Immature natural killer cell (primary cell): ENCODE measurements around the gene NLRP3. TPM values are rescaled to one million over a fixed set of nuclear protein-coding genes. Genes with fewer than 3 reads are reported as not detected.
"Not testable (repeated sequence)": the region's sequence is repeated elsewhere in the genome, so short reads cannot be mapped to it uniquely, and the experiment has no call there.

ENCODE experiments used
- DNase-seq, 3 donors: peaks; one replicate each; pipeline ENCODE4 v3.0.0; 2022; ENCODE audit warnings: mixed read lengths in 1 of 3
- H3K27ac Mint-ChIP-seq, 6 donors: one replicate each; pipeline ENCODE4 v1.8.0; 2020; ENCODE audit warnings: mixed read lengths in 6 of 6, mild to moderate bottlenecking in 5 of 6, inconsistent platforms in 4 of 6, moderate library complexity in 3 of 6
- H3K27me3 Mint-ChIP-seq, 3 donors: one replicate each; pipeline ENCODE4 v1.8.0; 2020 to 2021; ENCODE audit warnings: low read depth in 3 of 3, mild to moderate bottlenecking in 3 of 3, mixed read lengths in 3 of 3, moderate library complexity in 3 of 3, inconsistent platforms in 1 of 3
- H3K36me3 Mint-ChIP-seq, 3 donors: one replicate each; pipeline ENCODE4 v1.8.0; 2020; ENCODE audit warnings: mixed read lengths in 3 of 3, inconsistent platforms in 2 of 3, mild to moderate bottlenecking in 2 of 3
- H3K4me1 Mint-ChIP-seq, 2 donors: one replicate each; pipeline ENCODE4 v1.8.0; 2020; ENCODE audit warnings: inconsistent platforms in 2 of 2, mild to moderate bottlenecking in 2 of 2, mixed read lengths in 2 of 2, moderate library complexity in 1 of 2
- H3K4me3 Mint-ChIP-seq, 5 donors: one replicate each; pipeline ENCODE4 v1.8.0; 2020; ENCODE audit warnings: mild to moderate bottlenecking in 5 of 5, mixed read lengths in 5 of 5, inconsistent platforms in 3 of 5, moderate library complexity in 3 of 5
- H3K9me3 Mint-ChIP-seq, 6 donors: one replicate each; pipeline ENCODE4 v1.8.0; 2020; ENCODE audit warnings: mild to moderate bottlenecking in 6 of 6, mixed read lengths in 6 of 6, inconsistent platforms in 4 of 6, moderate library complexity in 3 of 6
- polyA plus RNA-seq, 3 donors: library from polyadenylated mRNA; unstranded; fragments of 300-500 nt; fragmentation: Illumina TruSeq; gene quantifications; one replicate each; pipeline ENCODE4 v1.2.3, GENCODE V29; 2021

Gene NLRP3
- polyA plus RNA-seq, 3 donors from 2014 or later, result 1.0 to 1.5 TPM; not detected in 1

DNA sequence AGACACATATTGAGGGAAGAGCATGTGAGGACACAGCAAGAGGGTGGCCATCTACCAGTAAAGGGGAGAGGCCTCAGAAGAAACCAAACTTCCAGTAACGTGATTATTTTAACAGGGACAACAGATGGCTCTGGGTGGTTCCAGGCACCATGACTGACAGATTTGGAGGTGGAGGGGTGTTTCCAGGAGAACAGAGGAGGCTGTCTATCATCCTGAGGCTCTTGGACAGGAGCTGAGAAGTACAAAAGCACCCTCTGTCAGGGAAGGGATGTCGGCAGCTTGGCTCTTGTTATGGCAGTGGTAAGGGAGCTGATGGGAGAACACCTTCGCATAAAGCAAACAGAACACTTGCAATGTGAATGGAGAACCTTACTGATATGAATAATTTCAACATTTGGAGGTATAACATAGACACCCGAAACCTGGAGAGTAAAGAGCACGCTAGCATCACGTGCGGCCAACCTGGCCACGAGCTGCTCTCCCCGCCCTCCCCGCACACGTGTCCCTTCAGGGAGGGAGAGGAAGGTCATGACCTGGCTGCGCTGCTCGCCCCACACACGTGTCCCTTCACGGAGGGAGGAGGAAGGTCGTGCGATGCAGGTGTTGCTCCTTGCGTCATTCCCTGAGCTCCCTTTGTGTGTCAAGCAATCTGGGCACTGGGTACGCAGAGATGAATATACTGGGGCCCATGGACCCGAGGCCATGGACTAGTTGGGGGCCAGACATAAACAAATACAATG lies 37.5 kb upstream of the NLRP3 start:
- peaks cover 0 to 12% (median 3%) of the 10 kb centered on the region in 3 donors for H3K27me3 Mint-ChIP-seq
- H3K36me3 Mint-ChIP-seq, result no peaks in the 10 kb centered on the region
- no peak overlapping the region for H3K27ac Mint-ChIP-seq
- H3K9me3 Mint-ChIP-seq, result no peaks in the 10 kb centered on the region
- DNase-seq, result no peak
- H3K4me3 Mint-ChIP-seq, result no peak overlapping the region
- peaks cover 2 to 5% of the 10 kb centered on the region in 2 donors for H3K4me1 Mint-ChIP-seq

DNA sequence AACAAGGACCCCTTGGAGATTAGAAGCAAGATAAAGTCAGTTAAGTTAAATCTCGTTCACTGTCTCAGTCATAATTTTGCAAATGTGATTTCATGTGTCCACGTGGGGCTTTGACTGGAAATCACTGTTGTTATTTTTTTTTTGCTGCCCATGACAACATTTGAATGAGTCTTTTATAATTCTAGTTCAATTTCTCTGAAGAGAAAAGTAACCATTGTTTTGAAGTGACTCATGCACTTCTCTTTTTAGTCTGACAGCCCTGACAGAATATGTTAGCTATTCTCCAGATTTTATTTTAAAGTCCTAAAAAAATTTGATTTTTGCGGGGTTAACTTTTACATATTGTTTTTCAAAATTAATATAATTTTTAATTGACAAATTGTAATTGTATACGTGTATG lies 30.7 kb upstream of the NLRP3 start:
- no peak overlapping the region for H3K4me3 Mint-ChIP-seq
- H3K36me3 Mint-ChIP-seq, result no peaks in the 10 kb centered on the region

DNA sequence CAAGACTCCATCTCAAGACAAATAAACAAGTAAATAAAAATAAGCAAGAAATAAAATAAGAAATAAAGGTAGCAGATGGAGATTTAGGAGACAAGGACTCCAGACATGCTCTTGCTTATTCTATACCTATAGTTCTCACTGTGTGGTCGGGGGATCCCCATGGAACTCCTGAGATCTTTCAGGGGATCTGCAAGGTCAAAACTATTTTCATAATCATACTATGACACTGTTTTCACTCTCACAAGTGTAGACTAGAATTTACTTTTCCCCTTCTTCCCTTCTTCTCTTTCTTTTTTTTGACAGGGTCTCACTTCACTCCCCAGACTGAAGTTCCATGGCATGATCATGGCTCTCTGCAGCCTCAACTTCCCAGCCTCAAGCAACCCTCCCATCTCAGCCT lies 29.8 kb upstream of the NLRP3 start:
- no peaks in the 10 kb centered on the region for H3K36me3 Mint-ChIP-seq
- H3K4me3 Mint-ChIP-seq, result no peak overlapping the region
- H3K27ac Mint-ChIP-seq, result no peak overlapping the region
- H3K9me3 Mint-ChIP-seq, result no peaks in the 10 kb centered on the region
- peaks cover 5 to 10% of the 10 kb centered on the region in 2 donors for H3K4me1 Mint-ChIP-seq
- peaks cover 1 to 8% (median 4%) of the 10 kb centered on the region in 3 donors for H3K27me3 Mint-ChIP-seq
- DNase-seq, result no peak

More for the DNA sequence above, 30.7 kb upstream of the NLRP3 start:
- H3K9me3 Mint-ChIP-seq, result no peaks in the 10 kb centered on the region
- H3K27me3 Mint-ChIP-seq, result peaks cover 1 to 6% (median 5%) of the 10 kb centered on the region in 3 donors
- DNase-seq, result no peak
- H3K4me1 Mint-ChIP-seq, result peaks cover 5 to 6% of the 10 kb centered on the region in 2 donors
- H3K27ac Mint-ChIP-seq, result no peak overlapping the region

DNA sequence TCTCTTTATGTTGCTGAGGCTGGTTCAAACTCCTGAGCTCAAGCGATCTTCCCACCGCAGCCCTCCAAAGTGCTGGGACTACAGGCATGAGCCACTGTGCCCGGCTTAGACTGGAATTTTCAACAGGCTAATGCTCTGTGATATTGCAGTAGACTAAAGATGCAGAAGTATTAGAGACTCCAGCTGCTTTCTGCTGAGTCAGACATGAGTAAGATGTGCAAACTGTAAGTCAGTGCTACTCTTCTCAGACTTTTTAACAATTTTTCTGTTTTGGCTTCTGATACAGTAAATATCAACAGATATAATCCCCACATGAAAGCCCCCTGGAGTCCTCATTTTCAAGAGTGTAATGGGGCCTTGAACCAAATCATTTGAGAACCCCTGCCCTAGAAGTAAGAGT lies 29.3 kb upstream of the NLRP3 start:
- H3K36me3 Mint-ChIP-seq, result no peaks in the 10 kb centered on the region
- no peaks in the 10 kb centered on the region for H3K9me3 Mint-ChIP-seq
- peaks cover 1 to 8% (median 4%) of the 10 kb centered on the region in 3 donors for H3K27me3 Mint-ChIP-seq
- no peak overlapping the region for H3K4me3 Mint-ChIP-seq
- H3K27ac Mint-ChIP-seq, result no peak overlapping the region
- DNase-seq, result no peak
- H3K4me1 Mint-ChIP-seq, result peaks cover 5 to 10% of the 10 kb centered on the region in 2 donors

GRCh38 chr1:247387096-247387495 lies 28.9 kb upstream of the NLRP3 start:
- peaks cover 5 to 10% of the 10 kb centered on the region in 2 donors for H3K4me1 Mint-ChIP-seq
- no peak for DNase-seq
- H3K27ac Mint-ChIP-seq, result no peak overlapping the region
- H3K36me3 Mint-ChIP-seq, result no peaks in the 10 kb centered on the region
- H3K4me3 Mint-ChIP-seq, result no peak overlapping the region
- H3K9me3 Mint-ChIP-seq, result no peaks in the 10 kb centered on the region
- peaks cover 1 to 8% (median 4%) of the 10 kb centered on the region in 3 donors for H3K27me3 Mint-ChIP-seq

GRCh38 chr1:247387565-247387964 lies 28.4 kb upstream of the NLRP3 start:
- DNase-seq, result no peak
- Mint-ChIP-seq H3K9me3 (no peaks in the 10 kb centered on the region), H3K4me1 (peaks cover 5 to 10% of the 10 kb centered on the region in 2 donors), H3K36me3 (no peaks in the 10 kb centered on the region), H3K27me3 (peaks cover 1 to 8% (median 4%) of the 10 kb centered on the region in 3 donors), H3K4me3 (no peak overlapping the region), H3K27ac (no peak overlapping the region)

DNA sequence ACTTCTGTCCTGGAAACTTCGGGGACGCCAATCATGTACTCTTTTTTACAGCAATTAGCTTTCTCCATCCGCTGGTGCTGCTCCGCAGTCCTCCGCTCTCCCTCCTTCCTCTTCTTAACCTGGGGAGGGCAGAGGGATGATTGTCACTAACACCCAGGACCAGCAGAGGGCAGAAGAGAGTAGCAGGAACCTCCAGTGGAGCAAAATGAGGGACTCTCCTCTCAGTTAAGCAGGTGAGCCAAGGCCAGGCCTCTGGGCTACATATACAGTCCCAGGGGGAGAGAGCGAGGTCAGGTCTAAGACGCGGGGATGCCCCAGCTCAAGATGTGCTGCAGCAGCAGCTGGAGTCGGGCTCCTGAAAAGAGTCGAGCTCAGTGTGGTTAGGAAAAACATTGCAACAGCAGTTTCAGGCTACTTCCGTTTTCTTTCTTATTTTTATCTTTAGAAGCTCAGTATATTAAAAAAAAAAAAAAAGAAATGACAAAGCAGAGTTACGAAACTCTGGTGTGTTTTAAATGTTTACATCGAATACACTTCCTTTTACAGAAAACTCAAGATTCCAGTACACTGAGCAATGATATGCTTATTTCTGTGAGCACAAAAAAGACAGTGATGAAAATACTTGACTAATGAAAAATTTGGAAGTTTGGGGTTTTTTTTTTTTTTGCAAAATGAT lies 25.7 kb upstream of the NLRP3 start:
- Mint-ChIP-seq H3K27me3 (peaks cover 0 to 4% (median 2%) of the 10 kb centered on the region in 3 donors), H3K4me3 (peak overlapping the region; percentile 82 to 91 (median 85)), H3K4me1 (peaks cover 5 to 10% of the 10 kb centered on the region in 2 donors), H3K27ac (peak overlapping the region; percentile 60 to 88 (median 86)), H3K36me3 (no peaks in the 10 kb centered on the region), H3K9me3 (no peaks in the 10 kb centered on the region)
- peak; percentile 75 to 77 (median 77) for DNase-seq

- Mint-ChIP-seq H3K4me3 (peak overlapping the region in 1 of 5 donors; percentile 17), H3K27ac (peak overlapping the region in 1 of 6 donors; percentile 56), H3K4me1 (peaks cover 5 to 10% of the 10 kb centered on the region in 2 donors), H3K36me3 (no peaks in the 10 kb centered on the region), H3K27me3 (peaks cover 0 to 4% (median 2%) of the 10 kb centered on the region in 3 donors), H3K9me3 (no peaks in the 10 kb centered on the region)
- DNase-seq, result no peak
These were observed 25.0 kb upstream of the NLRP3 start for GRCh38 chr1:247390996-247391395.

- Mint-ChIP-seq H3K4me1 (peaks cover 5 to 10% of the 10 kb centered on the region in 2 donors), H3K27ac (peak overlapping the region in 1 of 6 donors; percentile 14), H3K27me3 (peaks cover 0 to 8% (median 2%) of the 10 kb centered on the region in 3 donors)
These were observed 23.9 kb upstream of the NLRP3 start for GRCh38 chr1:247392088-247392487.

DNA sequence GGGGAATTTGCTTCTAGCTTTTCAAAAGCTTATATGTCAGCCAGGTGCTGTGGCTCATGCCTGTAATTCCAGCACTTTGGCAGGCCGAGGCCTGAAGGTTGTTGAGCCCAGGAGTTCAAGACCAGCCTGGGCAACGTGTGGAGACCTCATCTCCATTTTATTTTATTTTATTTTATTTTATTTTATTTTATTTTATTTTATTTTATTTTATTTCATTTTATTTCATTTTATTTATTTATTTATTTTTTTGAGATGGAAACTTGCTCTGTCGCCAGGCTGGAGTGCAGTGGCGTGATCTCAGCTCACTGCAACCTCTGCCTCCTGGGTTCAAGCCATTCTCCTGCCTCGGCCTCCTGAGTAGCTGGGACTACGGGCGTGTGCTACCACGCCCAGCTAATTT lies 20.9 kb upstream of the NLRP3 start:
- not testable (repeated sequence) for H3K27ac Mint-ChIP-seq, DNase-seq, H3K27me3 Mint-ChIP-seq, H3K9me3 Mint-ChIP-seq, H3K4me1 Mint-ChIP-seq, H3K36me3 Mint-ChIP-seq, H3K4me3 Mint-ChIP-seq

More at GRCh38 chr1:247392088-247392487, 23.9 kb upstream of the NLRP3 start:
- no peaks in the 10 kb centered on the region for H3K36me3 Mint-ChIP-seq
- no peak for DNase-seq
- H3K4me3 Mint-ChIP-seq, result no peak overlapping the region
- H3K9me3 Mint-ChIP-seq, result no peaks in the 10 kb centered on the region

GRCh38 chr1:247400685-247401084 lies 15.3 kb upstream of the NLRP3 start:
- H3K9me3 Mint-ChIP-seq, result peaks cover 0 to 3% (median 0%) of the 10 kb centered on the region in 6 donors
- H3K4me3 Mint-ChIP-seq, result no peak overlapping the region
- no peak overlapping the region for H3K27ac Mint-ChIP-seq
- no peak for DNase-seq
- peaks cover 2 to 4% (median 3%) of the 10 kb centered on the region in 3 donors for H3K27me3 Mint-ChIP-seq
- H3K4me1 Mint-ChIP-seq, result peaks cover 0 to under 1% of the 10 kb centered on the region in 2 donors
- H3K36me3 Mint-ChIP-seq, result no peaks in the 10 kb centered on the region

GRCh38 chr1:247401310-247402119 lies 14.5 kb upstream of the NLRP3 start:
- peaks cover 0 to 5% (median 3%) of the 10 kb centered on the region in 3 donors for H3K27me3 Mint-ChIP-seq
- no peak for DNase-seq
- no peaks in the 10 kb centered on the region for H3K36me3 Mint-ChIP-seq
- peaks cover 2% of the 10 kb centered on the region in 2 donors for H3K4me1 Mint-ChIP-seq
- H3K4me3 Mint-ChIP-seq, result no peak overlapping the region
- no peak overlapping the region for H3K27ac Mint-ChIP-seq
- peaks cover 0 to 3% (median 0%) of the 10 kb centered on the region in 6 donors for H3K9me3 Mint-ChIP-seq

DNA sequence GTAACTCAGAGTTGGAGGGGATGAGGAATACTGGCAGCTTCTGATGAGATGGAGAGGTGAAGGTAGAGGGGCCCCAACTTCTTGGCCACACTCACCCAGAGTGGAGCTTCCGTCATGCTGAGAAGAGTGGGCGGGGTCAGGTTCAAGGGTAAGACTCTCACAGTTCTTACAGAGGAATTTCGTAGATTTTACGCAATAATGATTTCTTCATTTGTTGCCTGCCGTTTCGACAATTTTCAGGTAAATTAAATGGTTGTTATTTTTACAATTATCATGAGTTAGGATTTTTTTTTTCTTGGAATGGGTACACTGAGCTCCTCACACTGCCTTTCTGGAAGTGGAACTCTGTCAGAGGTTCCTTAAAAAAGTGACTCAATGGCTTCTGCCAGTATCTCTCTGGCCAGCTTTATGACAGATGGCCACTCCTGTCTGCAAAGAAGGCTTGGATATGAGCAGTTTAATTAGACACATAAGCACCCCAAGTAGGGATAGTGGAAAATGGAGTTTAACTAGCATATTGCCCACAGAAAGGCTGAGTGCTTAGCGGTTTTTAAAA lies 13.8 kb upstream of the NLRP3 start:
- H3K36me3 Mint-ChIP-seq, result no peaks in the 10 kb centered on the region
- H3K4me1 Mint-ChIP-seq, result peaks cover 8 to 9% of the 10 kb centered on the region in 2 donors
- H3K27ac Mint-ChIP-seq, result no peak overlapping the region
- no peak overlapping the region for H3K4me3 Mint-ChIP-seq
- no peak for DNase-seq
- H3K9me3 Mint-ChIP-seq, result peaks cover 0 to 3% (median 0%) of the 10 kb centered on the region in 6 donors
- peaks cover 0 to 5% (median 3%) of the 10 kb centered on the region in 3 donors for H3K27me3 Mint-ChIP-seq
